Measurements from ENCODE around the gene MTA3.
A peak's percentile ranks its signal among the peaks of the same experiment; 100 is the strongest.

Gene MTA3

GRCh38 chr2:42767899-42768705 is 199.7 kb downstream of the MTA3 start:
- H3K27me3 Mint-ChIP-seq = no peaks in the 10 kb centered on the region
- no peak overlapping the region for H3K27ac Mint-ChIP-seq
- H3K9me3 Mint-ChIP-seq = no peaks in the 10 kb centered on the region
- DNase-seq (no peak), ATAC-seq (replicated peaks) (no peak)
- peaks cover 5 to 10% of the 10 kb centered on the region in 2 donors for H3K4me1 Mint-ChIP-seq
- peaks cover 5 to 6% of the 10 kb centered on the region in 2 donors for H3K36me3 Mint-ChIP-seq
- H3K4me3 Mint-ChIP-seq = no peak overlapping the region

GRCh38 chr2:42768706-42769256 is 200.3 kb downstream of the MTA3 start:
- no peak overlapping the region for H3K4me3 Mint-ChIP-seq
- H3K36me3 Mint-ChIP-seq = peaks cover 0 to 2% of the 10 kb centered on the region in 2 donors
- H3K27me3 Mint-ChIP-seq = no peaks in the 10 kb centered on the region
- ATAC-seq (replicated peaks) (no peak), DNase-seq (no peak)
- peaks cover 3 to 10% of the 10 kb centered on the region in 2 donors for H3K4me1 Mint-ChIP-seq
- no peaks in the 10 kb centered on the region for H3K9me3 Mint-ChIP-seq
- no peak overlapping the region for H3K27ac Mint-ChIP-seq

GRCh38 chr2:42769583-42770287 is 201.3 kb downstream of the MTA3 start:
- DNase-seq = no peak
- Mint-ChIP-seq H3K9me3 (no peaks in the 10 kb centered on the region), H3K27ac (no peak overlapping the region), H3K27me3 (no peaks in the 10 kb centered on the region), H3K4me1 (peaks cover 5 to 10% of the 10 kb centered on the region in 2 donors), H3K36me3 (peaks cover 0 to 5% of the 10 kb centered on the region in 2 donors), H3K4me3 (no peak overlapping the region)
- no peak for ATAC-seq (replicated peaks)

GRCh38 chr2:42770288-42771131 is 202.1 kb downstream of the MTA3 start:
- no peak overlapping the region for H3K27ac Mint-ChIP-seq
- peaks cover 7 to 17% of the 10 kb centered on the region in 2 donors for H3K4me1 Mint-ChIP-seq
- peaks cover 0 to 5% of the 10 kb centered on the region in 2 donors for H3K36me3 Mint-ChIP-seq
- no peaks in the 10 kb centered on the region for H3K9me3 Mint-ChIP-seq
- no peaks in the 10 kb centered on the region for H3K27me3 Mint-ChIP-seq
- no peak for DNase-seq
- H3K4me3 Mint-ChIP-seq = no peak overlapping the region
- peak; percentile 77 to 87 for ATAC-seq (replicated peaks)

- Mint-ChIP-seq H3K9me3 (no peaks in the 10 kb centered on the region), H3K27ac (no peak overlapping the region), H3K27me3 (no peaks in the 10 kb centered on the region), H3K36me3 (peaks cover 2 to 5% of the 10 kb centered on the region in 2 donors), H3K4me3 (no peak overlapping the region), H3K4me1 (peaks cover 7 to 18% of the 10 kb centered on the region in 2 donors)
- DNase-seq (no peak), ATAC-seq (replicated peaks) (no peak)
These were observed 203.2 kb downstream of the MTA3 start for GRCh38 chr2:42771546-42772153.

- ATAC-seq (replicated peaks) = peak in 1 of 2 donors; percentile 46
- Mint-ChIP-seq H3K4me3 (peak overlapping the region; percentile 3 to 41), H3K27me3 (no peaks in the 10 kb centered on the region), H3K9me3 (peaks cover 0 to 2% of the 10 kb centered on the region in 2 donors), H3K27ac (peak overlapping the region; percentile 65), H3K4me1 (peaks cover 6 to 18% of the 10 kb centered on the region in 2 donors), H3K36me3 (peaks cover 5 to 10% of the 10 kb centered on the region in 2 donors)
- DNase-seq = no peak
These were observed 206.8 kb downstream of the MTA3 start for GRCh38 chr2:42775186-42775585.

- no peak overlapping the region for H3K4me3 Mint-ChIP-seq
- no peaks in the 10 kb centered on the region for H3K27me3 Mint-ChIP-seq
- ATAC-seq (replicated peaks) (no peak), DNase-seq (no peak)
- peaks cover 0 to 3% of the 10 kb centered on the region in 2 donors for H3K9me3 Mint-ChIP-seq
- peaks cover 10 to 14% of the 10 kb centered on the region in 2 donors for H3K36me3 Mint-ChIP-seq
- no peak overlapping the region for H3K27ac Mint-ChIP-seq
- peaks cover 4 to 18% of the 10 kb centered on the region in 2 donors for H3K4me1 Mint-ChIP-seq
These were observed 207.4 kb downstream of the MTA3 start for GRCh38 chr2:42775810-42776209.

GRCh38 chr2:42777883-42778805 is 209.7 kb downstream of the MTA3 start:
- no peaks in the 10 kb centered on the region for H3K27me3 Mint-ChIP-seq
- H3K27ac Mint-ChIP-seq = no peak overlapping the region
- H3K9me3 Mint-ChIP-seq = peaks cover 0 to 5% of the 10 kb centered on the region in 2 donors
- ATAC-seq (replicated peaks) = no peak
- peaks cover 4 to 18% of the 10 kb centered on the region in 2 donors for H3K4me1 Mint-ChIP-seq
- H3K4me3 Mint-ChIP-seq = no peak overlapping the region
- no peak for DNase-seq
- peaks cover 19 to 34% of the 10 kb centered on the region in 2 donors for H3K36me3 Mint-ChIP-seq

- no peak for ATAC-seq (replicated peaks)
- no peaks in the 10 kb centered on the region for H3K27me3 Mint-ChIP-seq
These were observed 212.7 kb downstream of the MTA3 start for GRCh38 chr2:42781181-42781580.

GRCh38 chr2:42783511-42783910 is 215.1 kb downstream of the MTA3 start:
- H3K9me3 Mint-ChIP-seq = peaks cover 0 to 3% of the 10 kb centered on the region in 2 donors
- no peak overlapping the region for H3K27ac Mint-ChIP-seq
- DNase-seq (no peak), ATAC-seq (replicated peaks) (no peak)
- no peaks in the 10 kb centered on the region for H3K27me3 Mint-ChIP-seq
- no peak overlapping the region for H3K4me3 Mint-ChIP-seq
- peaks cover 6 to 10% of the 10 kb centered on the region in 2 donors for H3K4me1 Mint-ChIP-seq
- peaks cover 20 to 31% of the 10 kb centered on the region in 2 donors for H3K36me3 Mint-ChIP-seq

More at GRCh38 chr2:42781181-42781580, 212.7 kb downstream of the MTA3 start:
- no peak for DNase-seq
- Mint-ChIP-seq H3K36me3 (peaks cover 23 to 32% of the 10 kb centered on the region in 2 donors), H3K27ac (no peak overlapping the region), H3K9me3 (peaks cover 0 to 5% of the 10 kb centered on the region in 2 donors), H3K4me3 (no peak overlapping the region), H3K4me1 (peaks cover 0 to 5% of the 10 kb centered on the region in 2 donors)

GRCh38 chr2:42784204-42784880 is 215.9 kb downstream of the MTA3 start:
- ATAC-seq (replicated peaks) = no peak
- Mint-ChIP-seq H3K27me3 (no peaks in the 10 kb centered on the region), H3K4me1 (peaks cover 8 to 14% of the 10 kb centered on the region in 2 donors), H3K4me3 (no peak overlapping the region), H3K36me3 (peaks cover 23 to 31% of the 10 kb centered on the region in 2 donors), H3K27ac (no peak overlapping the region), H3K9me3 (peaks cover 0 to 3% of the 10 kb centered on the region in 2 donors)
- DNase-seq = no peak
